GM19463 (cell line): Measurements from ENCODE around the gene EP400.

Source experiments
- ATAC-seq: cut with Tn5 transposase; IDR thresholded peaks from one replicate; pipeline ENCODE4 v1.9.1; 2021; ENCODE audit warnings: mild to moderate bottlenecking, moderate library complexity; ENCODE audit not compliant: unreplicated experiment

Gene EP400

DNA sequence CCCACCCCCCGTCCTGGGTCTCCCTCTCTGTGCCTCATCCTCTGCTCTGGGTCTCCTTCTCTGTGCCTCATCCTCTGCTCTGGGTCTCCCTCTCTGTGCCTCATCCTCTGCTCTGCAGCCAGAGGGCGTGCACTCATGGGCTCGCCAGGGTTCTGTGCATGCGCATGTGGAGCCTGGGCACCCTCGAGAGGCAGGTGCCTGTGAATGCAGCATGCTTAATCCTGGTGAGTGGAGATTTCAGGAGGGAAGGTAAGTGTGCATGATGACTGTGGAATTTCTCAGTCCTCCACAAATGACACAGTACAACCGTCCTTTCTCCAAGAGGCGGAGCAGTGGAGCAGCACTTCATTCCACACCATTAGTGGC lies 65.2 kb downstream of the EP400 start:
- no peak for ATAC-seq

DNA sequence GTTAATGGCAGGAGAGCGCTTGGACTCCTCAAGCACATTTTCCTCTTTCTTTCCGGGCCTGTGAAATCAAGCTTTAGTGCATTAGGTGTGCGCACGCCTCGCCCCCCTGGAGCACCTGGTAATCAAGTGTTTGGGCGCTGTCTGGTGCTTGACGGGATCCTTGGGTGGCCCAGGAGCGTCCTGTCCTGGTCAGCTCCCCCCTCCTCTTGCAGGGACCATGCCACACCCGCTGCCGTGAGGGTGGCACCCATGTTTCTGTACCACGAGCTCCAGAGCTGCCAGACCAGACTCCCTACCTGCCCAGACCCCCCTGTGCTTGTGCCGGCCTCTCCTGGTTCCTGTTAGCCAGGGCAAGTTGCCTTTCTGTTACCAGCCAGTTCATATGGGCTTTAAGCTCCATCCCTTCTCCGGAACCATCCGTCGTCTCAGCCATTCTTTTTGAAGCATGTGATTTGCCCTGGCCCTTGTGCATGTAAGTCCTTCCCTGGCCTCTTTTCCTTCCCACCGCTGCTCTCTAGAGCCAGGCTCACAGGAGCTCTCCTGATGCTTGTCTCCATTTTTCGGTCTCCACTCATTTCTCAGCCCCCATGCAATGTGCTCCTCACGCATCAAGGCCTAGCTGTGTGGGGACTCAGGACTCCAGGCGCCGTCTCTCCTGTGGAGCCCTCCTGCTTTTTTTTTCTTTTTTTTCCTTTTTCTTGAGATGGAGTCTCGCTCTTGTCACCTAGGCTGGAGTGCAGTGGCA lies 66.1 kb downstream of the EP400 start:
- no peak for ATAC-seq

DNA sequence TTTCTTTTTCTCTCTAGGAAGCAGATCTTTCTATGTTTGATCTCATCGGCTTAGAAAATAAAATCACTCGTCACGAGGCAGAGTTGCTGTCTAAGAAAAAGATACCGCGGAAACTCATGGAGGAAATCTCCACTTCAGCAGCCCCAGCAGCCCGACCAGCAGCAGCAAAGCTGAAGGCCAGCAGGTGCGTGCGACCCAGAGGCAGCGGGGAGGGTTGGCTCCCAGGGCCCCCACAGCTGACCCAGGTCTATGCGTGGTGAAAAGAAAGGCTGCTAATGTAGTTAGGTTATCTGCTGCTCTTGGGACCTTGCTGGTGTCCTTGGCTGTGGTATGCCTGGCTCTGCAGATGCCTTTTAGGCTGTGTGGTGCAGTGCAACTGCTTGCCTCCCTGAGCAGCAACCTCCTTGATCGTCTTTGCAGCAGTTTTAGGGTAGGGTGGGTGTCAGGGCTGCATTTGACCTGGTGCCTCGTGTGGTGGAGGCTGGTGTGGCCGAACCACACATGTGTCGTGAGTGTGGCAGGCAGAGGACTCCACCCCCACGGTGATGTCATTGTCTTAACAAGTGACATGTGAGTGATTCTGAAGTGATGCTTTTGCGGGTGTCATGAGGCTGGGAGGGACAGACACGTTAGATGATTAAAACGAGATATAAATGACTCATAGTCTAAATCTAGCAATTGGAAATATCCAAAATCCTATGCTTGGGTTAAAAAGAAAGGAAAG lies 68.6 kb downstream of the EP400 start:
- ATAC-seq: no peak

DNA sequence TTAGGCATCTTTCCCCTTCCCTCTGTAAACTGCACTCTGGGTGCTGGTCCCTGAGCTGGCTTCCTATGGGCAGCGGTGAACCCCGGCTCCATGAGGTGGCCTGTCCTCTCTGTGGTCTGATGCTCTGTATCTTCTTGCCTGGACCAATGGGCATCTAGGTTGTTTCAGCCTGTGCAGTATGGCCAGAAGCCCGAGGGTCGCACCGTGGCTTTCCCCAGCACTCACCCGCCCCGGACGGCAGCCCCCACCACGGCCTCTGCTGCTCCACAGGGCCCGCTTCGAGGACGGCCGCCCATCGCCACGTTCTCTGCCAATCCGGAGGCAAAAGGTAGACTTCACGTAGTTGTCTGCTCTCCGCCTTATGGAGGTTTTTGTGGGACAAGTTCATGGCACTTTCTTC lies 70.1 kb downstream of the EP400 start:
- no peak for ATAC-seq

DNA sequence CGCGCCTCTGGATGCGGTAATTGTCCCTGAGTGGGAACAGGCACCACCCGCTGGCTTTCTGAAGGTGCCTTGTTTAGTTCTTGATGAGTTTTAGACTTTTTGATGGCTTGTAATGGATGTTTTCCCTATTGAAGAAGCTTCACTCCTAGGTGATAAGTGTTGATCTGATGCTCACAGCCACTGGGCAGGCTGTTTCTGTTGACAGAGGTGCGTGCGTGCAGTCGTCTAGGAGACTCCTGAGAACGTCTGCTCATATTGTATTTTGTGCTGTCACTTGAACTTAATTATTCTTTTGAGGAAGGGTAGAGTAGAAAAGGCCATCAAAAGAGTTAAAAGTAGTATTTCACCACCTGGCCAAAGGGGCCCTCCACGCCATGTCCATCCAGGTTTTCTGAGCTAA lies 70.5 kb downstream of the EP400 start:
- no peak for ATAC-seq

DNA sequence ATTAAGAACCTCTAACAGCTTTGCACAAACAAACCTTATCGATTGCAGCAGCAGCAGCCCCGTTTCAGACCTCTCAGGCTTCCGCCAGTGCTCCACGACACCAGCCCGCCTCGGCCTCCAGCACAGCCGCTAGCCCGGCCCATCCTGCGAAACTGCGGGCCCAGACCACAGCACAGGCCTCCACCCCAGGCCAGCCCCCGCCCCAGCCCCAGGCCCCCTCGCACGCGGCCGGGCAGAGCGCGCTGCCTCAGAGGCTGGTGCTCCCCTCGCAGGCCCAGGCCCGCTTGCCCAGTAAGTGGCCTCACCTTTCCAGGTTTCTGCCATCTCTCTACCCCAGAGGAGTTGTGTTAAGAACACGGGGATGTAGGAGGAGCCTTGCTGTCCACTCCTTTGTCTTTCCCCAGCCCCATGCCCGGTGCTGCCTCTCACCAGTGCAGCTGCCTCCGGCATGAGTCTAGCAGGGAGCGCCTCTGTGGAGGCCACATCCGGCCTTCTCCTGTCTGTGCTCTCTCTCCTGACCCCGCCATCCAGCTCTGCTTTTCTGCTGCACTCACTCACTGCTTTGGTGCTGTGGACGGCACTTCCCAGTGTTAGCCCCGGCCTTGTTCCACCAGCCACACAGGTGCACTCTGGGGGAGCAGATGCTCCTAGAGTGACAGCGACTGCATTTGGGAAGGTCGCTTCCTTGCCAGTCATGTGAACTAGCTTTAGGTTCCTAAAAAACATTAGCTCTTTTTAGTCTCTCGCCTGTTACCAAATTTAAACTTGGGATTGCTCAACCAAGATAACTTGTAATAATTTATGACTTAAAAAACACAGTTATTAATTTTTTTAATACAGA lies 71.5 kb downstream of the EP400 start:
- ATAC-seq: no peak

DNA sequence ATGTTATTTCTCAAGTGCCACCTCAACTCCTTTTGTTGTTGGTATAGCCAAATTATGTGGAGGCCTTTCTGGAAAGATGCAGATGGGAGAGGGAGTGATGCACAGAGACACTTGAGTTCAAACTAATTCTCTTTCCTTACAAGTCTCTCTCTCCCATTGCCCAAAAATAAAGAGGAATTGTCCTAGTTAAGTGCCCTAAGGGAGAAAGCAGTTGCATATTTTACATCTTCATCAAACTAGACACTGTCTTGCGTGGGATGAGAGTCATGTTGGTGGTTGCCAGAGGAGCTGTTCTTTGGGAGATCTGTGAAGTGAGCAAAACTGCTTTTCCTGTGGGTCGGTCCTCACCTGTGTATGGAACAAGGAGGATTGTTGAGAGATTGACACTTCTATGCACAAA lies 72.2 kb downstream of the EP400 start:
- ATAC-seq: no peak

DNA sequence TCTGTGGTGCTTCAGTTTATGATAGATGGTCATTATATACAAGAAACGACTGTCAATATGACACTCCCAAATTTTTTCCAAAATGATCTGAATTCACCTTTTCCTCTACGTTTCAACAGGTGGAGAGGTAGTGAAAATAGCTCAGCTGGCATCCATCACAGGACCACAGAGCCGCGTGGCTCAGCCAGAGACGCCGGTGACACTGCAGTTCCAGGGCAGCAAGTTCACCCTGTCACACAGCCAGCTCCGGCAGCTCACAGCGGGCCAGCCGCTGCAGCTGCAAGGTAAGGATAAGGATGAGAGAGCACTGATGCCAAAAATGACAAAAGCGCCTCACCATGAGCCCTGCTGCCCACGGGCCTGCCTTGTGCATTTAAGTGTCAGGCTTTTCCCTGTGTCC lies 73.9 kb downstream of the EP400 start:
- no peak for ATAC-seq

DNA sequence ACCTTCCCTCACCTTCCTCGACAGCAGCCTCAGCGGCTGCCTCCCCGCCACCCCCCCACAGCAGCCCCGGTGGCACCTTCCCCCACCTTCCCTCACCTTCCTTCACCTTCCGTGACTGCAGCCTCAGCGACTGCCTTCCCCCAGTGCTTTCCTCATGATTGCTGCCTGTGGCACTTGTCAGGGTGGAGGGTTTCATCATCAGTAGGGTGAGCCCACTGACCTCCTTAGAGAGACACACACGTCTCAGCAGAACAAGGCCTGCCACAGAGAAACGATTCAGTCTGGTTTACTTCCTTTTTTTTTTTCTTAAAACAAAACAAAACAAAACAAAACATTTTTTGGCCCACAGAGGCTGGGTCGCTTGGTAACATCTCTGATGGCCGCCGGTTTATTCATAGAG lies 75.0 kb downstream of the EP400 start:
- ATAC-seq: no peak

DNA sequence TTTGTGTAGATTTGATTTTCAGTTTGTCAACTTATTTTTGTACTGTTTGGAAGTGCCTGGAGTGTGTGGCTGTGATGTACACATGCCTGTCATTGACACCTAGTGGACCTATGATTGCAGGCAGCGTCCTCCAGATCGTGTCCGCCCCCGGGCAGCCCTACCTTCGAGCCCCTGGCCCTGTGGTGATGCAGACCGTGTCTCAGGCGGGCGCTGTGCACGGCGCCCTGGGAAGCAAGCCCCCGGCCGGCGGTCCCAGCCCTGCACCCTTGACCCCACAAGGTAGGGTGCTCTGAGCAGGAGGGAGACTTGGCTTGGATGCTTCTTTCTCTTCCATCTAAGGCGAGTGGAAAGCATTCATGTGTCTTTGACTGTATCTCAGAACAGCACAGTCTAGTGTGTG lies 75.8 kb downstream of the EP400 start:
- no peak for ATAC-seq

DNA sequence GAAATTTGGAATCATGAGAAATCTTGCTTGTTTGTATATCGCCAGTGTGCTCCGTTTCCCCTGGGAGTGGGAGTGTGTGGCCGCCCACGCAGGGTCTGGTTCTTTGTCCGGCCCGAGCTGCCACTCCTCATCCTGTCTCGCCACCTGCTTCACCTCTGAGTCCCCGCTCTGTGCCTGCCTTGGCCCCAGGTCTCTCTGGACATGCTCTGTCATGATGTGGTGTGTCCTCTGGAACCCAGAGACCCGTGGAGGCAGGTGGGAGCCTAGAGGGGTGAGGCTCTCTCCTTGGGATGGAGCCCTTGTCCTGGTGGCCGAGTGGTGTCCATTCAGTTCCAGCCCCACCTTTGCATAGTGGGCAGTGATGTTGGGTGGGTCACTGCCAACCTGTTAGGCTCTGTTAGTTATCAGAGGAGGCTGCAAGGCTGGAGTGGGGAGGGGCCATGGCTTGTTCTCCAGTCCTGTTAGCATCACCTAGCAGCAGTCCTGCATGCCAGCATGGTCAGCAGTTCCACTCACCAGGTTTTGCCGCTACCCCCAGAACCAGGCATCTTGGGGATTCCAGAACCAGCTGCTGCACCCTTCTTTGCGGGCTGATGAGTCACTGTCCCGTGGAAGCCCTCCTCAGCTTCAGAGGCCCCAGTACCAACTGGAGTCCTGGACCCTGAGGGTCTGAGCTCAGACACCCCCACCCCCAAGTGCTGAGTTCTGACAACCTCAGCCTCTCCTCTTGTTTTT lies 76.5 kb downstream of the EP400 start:
- no peak for ATAC-seq

DNA sequence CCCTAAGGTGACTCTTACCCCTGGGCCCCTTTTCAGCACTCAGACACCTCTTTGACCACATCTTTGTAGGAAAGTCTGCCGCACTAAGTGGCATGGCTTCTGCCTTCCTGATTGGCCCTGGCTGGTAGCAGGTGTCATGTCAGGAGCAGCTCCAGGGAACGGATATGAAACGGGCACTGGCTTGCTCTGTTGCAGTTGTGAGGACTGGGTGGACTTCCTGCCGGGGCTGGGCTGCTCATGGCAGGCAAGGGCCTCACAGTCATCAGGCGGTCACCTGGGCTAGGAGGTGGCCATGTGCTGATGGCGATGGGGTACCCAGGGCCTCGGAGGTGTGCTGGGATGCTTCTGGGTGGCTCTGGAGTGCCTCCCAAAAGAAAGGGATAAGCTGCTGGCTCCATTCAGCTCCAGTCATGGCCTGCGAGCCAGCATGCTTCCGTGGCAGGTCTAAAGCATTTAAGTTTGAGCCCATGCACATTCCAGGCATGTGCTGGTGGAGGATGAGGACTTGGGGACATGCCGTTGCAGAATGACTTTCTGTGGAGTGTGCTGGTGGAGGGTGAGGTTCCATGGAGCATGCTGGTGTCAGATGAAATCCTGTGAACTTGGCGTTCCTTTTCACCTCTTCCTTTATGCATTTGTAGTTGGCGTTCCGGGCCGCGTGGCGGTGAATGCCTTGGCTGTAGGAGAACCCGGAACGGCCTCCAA lies 77.2 kb downstream of the EP400 start:
- ATAC-seq: no peak

DNA sequence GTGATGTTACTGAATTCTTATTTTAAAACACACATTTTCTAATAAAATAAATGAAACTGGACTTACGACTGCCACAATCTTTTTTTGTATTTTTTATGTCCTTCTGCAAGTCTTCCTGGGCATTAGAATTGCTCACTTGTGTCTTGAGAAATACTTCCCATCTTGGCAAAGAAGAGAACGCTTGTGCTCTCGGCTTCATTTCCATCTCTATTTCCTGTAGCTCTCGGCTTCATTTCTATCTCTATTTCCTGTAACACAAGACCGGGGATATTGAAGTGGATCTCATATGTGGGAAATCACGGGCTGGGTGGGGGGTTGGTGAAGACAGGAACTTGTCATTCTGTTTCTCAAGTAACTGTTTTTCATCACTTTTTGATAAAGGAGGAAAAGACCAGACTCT lies 77.9 kb downstream of the EP400 start:
- ATAC-seq: no peak

DNA sequence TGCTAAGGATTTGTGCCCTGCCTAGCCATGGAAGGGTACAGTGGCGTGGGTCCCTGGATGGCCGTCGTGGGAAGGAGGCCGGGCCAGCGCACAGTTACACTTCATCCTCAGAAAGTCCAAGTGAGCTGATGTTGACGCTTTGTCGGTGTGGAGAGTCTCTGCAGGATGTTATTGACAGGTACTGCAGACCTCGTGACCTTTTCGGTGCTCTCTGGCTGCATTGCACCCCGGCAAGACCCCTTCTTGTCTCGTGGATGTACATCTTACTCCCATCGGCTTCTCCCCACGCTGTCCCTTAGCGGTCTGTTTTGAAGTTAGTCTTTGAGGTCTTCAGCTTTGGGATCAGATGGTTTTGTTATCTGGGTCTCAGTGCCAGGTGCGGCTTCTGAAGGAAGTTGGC lies 78.4 kb downstream of the EP400 start:
- ATAC-seq: no peak

DNA sequence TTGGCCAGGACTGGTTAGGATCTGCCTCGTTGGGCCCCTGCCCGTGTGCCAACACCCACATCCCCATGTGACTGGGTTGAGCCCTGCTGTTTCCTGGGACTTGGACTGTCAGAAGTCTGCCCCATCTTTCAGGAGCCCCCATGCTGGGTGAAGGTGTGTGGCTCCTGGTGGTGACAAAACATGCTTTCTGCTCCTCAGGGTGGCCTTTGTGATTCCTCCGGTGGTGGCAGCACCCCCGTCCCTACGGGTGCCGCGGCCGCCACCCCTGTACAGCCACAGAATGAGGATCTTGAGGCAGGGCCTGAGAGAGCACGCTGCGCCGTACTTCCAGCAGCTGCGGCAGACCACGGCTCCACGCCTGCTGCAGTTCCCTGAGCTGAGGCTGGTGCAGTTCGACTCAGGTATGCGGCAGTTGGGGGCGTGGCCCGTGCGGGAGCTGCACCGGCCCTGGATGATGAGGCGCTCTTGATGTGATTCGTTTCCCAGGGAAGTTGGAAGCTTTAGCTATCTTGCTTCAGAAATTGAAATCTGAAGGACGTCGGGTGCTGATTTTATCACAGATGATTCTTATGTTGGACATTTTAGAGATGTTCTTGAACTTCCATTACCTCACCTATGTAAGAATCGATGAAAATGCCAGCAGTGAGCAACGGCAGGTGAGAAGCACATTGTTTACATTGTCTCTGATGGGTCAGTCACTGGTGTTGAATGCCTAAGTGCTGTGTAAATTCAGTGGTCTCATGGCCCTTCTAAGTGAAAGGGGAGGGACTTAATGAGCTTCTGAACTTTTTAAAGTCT lies 80.0 kb downstream of the EP400 start:
- no peak for ATAC-seq

DNA sequence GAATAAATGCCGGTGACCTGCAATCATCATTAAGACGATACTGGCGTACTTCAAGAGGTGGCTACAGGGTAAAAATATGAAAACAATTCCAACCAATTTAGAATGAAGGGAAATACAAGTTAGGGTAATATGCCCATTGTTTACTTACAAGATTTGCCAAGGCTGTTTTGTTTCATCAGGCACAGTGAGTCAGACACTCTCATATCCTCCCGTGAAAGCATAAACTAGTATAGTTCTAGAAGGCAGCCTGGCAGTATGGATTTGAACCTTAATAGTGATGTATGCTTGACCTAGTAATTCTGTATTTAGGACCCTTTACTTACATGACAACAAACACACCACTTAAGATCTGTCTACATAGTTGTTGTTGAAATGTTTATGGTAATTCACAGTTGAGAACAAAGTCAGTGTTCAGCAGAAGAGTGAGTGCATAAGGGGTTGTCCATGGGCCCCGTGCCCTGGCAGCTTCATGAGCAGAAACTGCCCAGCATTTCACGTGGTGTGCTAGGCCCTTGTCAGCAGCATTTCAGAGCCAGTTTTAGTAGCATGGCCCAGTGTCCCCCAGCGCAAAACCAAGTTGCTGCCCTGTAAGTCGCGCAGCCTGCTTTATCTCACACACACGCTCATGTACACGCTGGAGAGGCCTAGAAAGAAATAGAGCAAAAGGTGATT lies 80.8 kb downstream of the EP400 start:
- no peak for ATAC-seq

DNA sequence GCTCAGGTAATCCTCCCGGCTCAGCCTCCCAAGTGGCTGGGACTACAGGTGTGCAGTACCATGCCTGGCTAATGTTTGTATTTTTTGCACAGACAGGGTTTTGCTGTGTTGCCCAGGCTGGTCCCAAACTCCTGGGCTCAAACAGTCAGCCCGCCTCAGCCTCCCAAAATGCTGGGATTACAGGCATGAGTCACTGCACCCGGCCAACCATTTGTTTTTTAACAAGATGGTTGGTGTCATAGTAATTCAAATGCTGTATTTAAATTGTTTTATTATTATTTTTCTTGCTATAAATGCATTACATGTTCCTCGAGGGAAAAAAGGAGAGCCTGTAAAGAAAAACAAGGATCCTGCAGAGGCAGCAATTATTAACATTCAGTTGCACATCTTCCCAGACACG lies 83.9 kb downstream of the EP400 start:
- ATAC-seq: no peak

DNA sequence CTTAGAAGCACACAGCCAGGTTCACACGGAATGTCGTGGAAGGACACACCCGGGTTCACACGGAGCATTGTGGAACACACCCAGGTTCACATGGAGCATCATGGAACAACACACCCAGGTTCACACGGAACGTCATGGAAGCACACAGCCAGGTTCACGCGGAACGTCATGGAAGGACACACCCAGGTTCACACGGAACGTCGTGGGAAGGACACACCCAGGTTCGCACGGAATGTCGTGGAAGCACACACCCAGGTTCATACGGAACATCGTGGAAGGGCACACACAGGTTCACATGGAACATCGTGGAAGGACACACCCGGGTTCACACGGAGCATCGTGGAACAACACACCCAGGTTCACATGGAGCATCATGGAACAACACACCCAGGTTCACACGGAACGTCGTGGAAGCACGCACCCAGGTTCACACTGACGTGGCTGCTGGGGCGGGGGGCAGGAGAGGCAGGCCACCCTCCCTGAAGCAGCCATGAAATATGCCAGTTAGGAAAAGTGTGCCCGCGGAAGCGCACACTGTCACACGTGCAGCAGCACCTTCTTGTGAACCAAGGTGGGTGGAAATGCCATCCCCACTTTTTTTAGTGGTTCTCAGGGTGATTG lies 86.4 kb downstream of the EP400 start:
- no peak for ATAC-seq
